HG03558 (cell line): ENCODE results near the gene HMOX2.

Experiments used
- ATAC-seq: cut with Tn5 transposase; IDR thresholded peaks from one replicate; pipeline ENCODE4 v1.9.1; 2021; ENCODE audit warnings: moderate number of reproducible peaks; ENCODE audit not compliant: unreplicated experiment; ENCODE audit errors: extremely low read depth

The HMOX2 gene

GRCh38 chr16:4499196-4499555, 23.0 kb downstream of the HMOX2 start:
- ATAC-seq = no peak

- no peak for ATAC-seq
Observed at GRCh38 chr16:4500272-4500671, 24.1 kb downstream of the HMOX2 start.

GRCh38 chr16:4501071-4501478, 24.9 kb downstream of the HMOX2 start:
- ATAC-seq = no peak

GRCh38 chr16:4505356-4506147, 29.4 kb downstream of the HMOX2 start:
- ATAC-seq = no peak

- ATAC-seq = no peak
Observed at GRCh38 chr16:4506450-4506849, 30.3 kb downstream of the HMOX2 start.

- ATAC-seq = no peak
Observed at GRCh38 chr16:4507588-4508345, 31.6 kb downstream of the HMOX2 start.

- ATAC-seq = no peak
Observed at GRCh38 chr16:4508806-4509205, 32.6 kb downstream of the HMOX2 start.

GRCh38 chr16:4509420-4509819, 33.2 kb downstream of the HMOX2 start:
- no peak for ATAC-seq

GRCh38 chr16:4510131-4510530, 33.9 kb downstream of the HMOX2 start:
- no peak for ATAC-seq

- ATAC-seq = no peak
Observed at GRCh38 chr16:4510747-4511426, 34.7 kb downstream of the HMOX2 start.

- ATAC-seq = no peak
Observed at GRCh38 chr16:4511441-4512082, 35.4 kb downstream of the HMOX2 start.

- ATAC-seq = no peak
Observed at GRCh38 chr16:4512473-4512872, 36.3 kb downstream of the HMOX2 start.

GRCh38 chr16:4513086-4513860, 37.1 kb downstream of the HMOX2 start:
- no peak for ATAC-seq

GRCh38 chr16:4513881-4514280, 37.7 kb downstream of the HMOX2 start:
- no peak for ATAC-seq

- no peak for ATAC-seq
Observed at GRCh38 chr16:4514606-4515005, 38.4 kb downstream of the HMOX2 start.

- ATAC-seq = no peak
Observed at GRCh38 chr16:4515611-4516233, 39.5 kb downstream of the HMOX2 start.

GRCh38 chr16:4517812-4518680, 41.8 kb downstream of the HMOX2 start:
- no peak for ATAC-seq

- ATAC-seq = no peak
Observed at GRCh38 chr16:4519274-4520058, 43.3 kb downstream of the HMOX2 start.
